Sigmoid colon (tissue), 7 donors: ENCODE results near the gene GLIS1. TPM values are rescaled to one million over a fixed set of nuclear protein-coding genes. Genes with fewer than 3 reads are reported as not detected.

Source experiments
- DNase-seq: peaks from one replicate; pipeline ENCODE4 v3.0.0-alpha.2; 2019
- H3K27ac ChIP-seq, 4 donors: fragments of 200-600 bp; sonication (generic); one replicate each; pipeline ENCODE4 v1.5.1; 2016 to 2019; ENCODE audit warnings: mild to moderate bottlenecking in 1 of 4
- H3K27me3 ChIP-seq, 3 donors: fragments of 200-600 bp; sonication (generic); one replicate each; pipeline ENCODE4 v1.5.1; 2019; ENCODE audit warnings: mild to moderate bottlenecking in 1 of 3
- H3K36me3 ChIP-seq, 4 donors: fragments of 200-600 bp; sonication (generic); one replicate each; pipeline ENCODE4 v1.5.1; 2016 to 2019
- H3K4me1 ChIP-seq, 4 donors: fragments of 200-600 bp; sonication (generic); one replicate each; pipeline ENCODE4 v1.5.1; 2017 to 2019
- H3K4me3 ChIP-seq, 4 donors: fragments of 200-600 bp; sonication (generic); one replicate each; pipeline ENCODE4 v1.5.1; 2017 to 2019; ENCODE audit warnings: mild to moderate bottlenecking in 2 of 4, moderate library complexity in 1 of 4
- H3K9me3 ChIP-seq, 4 donors: fragments of 200-600 bp in 3 of 4; sonication (generic) in 3 of 4; one replicate each; pipeline versions ENCODE4 v1.5.1 to v1.6.1; 2013 to 2019
- EP300 ChIP-seq, 4 donors: sonication (generic); formaldehyde crosslinking; IDR thresholded peaks; one replicate each; pipeline ENCODE4 v1.6.1; 2017; ENCODE audit warnings: antibody characterized with exemption in 4 of 4
- POLR2A ChIP-seq, 2 donors: fragments of 450-650 bp; IDR thresholded peaks; one replicate each; pipeline ENCODE4 v1.6.1; 2016; ENCODE audit warnings: antibody characterized with exemption in 2 of 2, mild to moderate bottlenecking in 2 of 2, moderate library complexity in 2 of 2
- POLR2AphosphoS5 ChIP-seq, 4 donors: sonication (generic); formaldehyde crosslinking; IDR thresholded peaks; one replicate each; pipeline ENCODE4 v1.6.1; 2017; ENCODE audit warnings: antibody characterized with exemption in 4 of 4
- WGBS, 2 donors: extraction: QIAGEN DNeasy Blood & Tissue Kit; methylation state at CpG; one replicate each; pipeline ENCODE4 v1.1.7; 2013; 5-methylcytosine and 5-hydroxymethylcytosine counted together
- intact Hi-C: fragments of 100-400 bp; cut with DNase I; formaldehyde crosslinking; loops from one replicate; pipeline ENCODE4 v1.15.1; 2023
- polyA plus RNA-seq, 3 donors: library from polyadenylated mRNA; stranded (reverse); fragments of 200-250 nt; gene quantifications; one replicate each; pipeline ENCODE4 v1.2.3, GENCODE V29; 2013
- total RNA-seq, 4 donors: library from RNA; depleted of rRNA; stranded (reverse); fragments of >200 nt; gene quantifications; one replicate each; pipeline ENCODE4 v1.1.0, GENCODE V29; 2016
- TF ChIP-seq, protein P1 (sequence below), 4 experiments: fragments of 450-650 bp in 3 of 4; fragments of 200-600 bp in 1 of 4; IDR thresholded peaks; one replicate each; pipeline ENCODE4 v1.5.1; 2016 to 2019; ENCODE audit warnings: antibody characterized with exemption in 4 of 4, mild to moderate bottlenecking in 3 of 4, moderate library complexity in 2 of 4
- donor health status: healthy with polysubstance abuse.
- donor health status: Bipolar disorder and iron deficiency.
- donor health status: healthy.

Gene GLIS1
- total and polyA plus RNA-seq, 7 donors: 0.16 to 0.83 (median 0.32) TPM; not detected in 4

GRCh38 chr1:53590104-53590503 is 148.9 kb downstream of the GLIS1 start:
- 80 to 81% methylated on average over 4 of the region's 4 CpGs for WGBS, 2 donors
- peak overlapping the region in 1 of 4 donors; percentile 46 for H3K27ac ChIP-seq
- H3K36me3 ChIP-seq: no peaks in the 10 kb centered on the region
- peaks cover 0 to 6% (median 0%) of the 10 kb centered on the region in 4 donors for H3K4me1 ChIP-seq
- peaks cover 0 to 6% (median 5%) of the 10 kb centered on the region in 3 donors for H3K27me3 ChIP-seq
- TF ChIP-seq POLR2A (IDR thresholded peaks at IDR 0.05) (no peak), EP300 (IDR thresholded peaks at IDR 0.05) (no peak), POLR2AphosphoS5 (IDR thresholded peaks at IDR 0.05) (no peak)
- TF ChIP-seq, protein P1, sequence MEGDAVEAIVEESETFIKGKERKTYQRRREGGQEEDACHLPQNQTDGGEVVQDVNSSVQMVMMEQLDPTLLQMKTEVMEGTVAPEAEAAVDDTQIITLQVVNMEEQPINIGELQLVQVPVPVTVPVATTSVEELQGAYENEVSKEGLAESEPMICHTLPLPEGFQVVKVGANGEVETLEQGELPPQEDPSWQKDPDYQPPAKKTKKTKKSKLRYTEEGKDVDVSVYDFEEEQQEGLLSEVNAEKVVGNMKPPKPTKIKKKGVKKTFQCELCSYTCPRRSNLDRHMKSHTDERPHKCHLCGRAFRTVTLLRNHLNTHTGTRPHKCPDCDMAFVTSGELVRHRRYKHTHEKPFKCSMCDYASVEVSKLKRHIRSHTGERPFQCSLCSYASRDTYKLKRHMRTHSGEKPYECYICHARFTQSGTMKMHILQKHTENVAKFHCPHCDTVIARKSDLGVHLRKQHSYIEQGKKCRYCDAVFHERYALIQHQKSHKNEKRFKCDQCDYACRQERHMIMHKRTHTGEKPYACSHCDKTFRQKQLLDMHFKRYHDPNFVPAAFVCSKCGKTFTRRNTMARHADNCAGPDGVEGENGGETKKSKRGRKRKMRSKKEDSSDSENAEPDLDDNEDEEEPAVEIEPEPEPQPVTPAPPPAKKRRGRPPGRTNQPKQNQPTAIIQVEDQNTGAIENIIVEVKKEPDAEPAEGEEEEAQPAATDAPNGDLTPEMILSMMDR (IDR thresholded peaks at IDR 0.05): no peak
- no peaks in the 10 kb centered on the region for H3K9me3 ChIP-seq
- H3K4me3 ChIP-seq: no peak overlapping the region
- DNase-seq: peak; percentile 9
- intact Hi-C loops: no loop called here

GRCh38 chr1:53589043-53589887 is 149.7 kb downstream of the GLIS1 start:
- TF ChIP-seq, protein P1 (IDR thresholded peaks at IDR 0.05): no peak
- TF ChIP-seq POLR2AphosphoS5 (IDR thresholded peaks at IDR 0.05) (no peak), POLR2A (IDR thresholded peaks at IDR 0.05) (no peak), EP300 (IDR thresholded peaks at IDR 0.05) (no peak)
- Histone ChIP-seq H3K4me1 (peaks cover 0 to 11% (median 0%) of the 10 kb centered on the region in 4 donors), H3K27ac (no peak overlapping the region), H3K4me3 (no peak overlapping the region), H3K36me3 (no peaks in the 10 kb centered on the region), H3K27me3 (peaks cover 0 to 5% (median 1%) of the 10 kb centered on the region in 3 donors), H3K9me3 (no peaks in the 10 kb centered on the region)
- peak; percentile 30 for DNase-seq
- WGBS, 2 donors: 90 to 93% methylated on average over 11 of the region's 11 CpGs
- intact Hi-C loops: no loop called here

- 82 to 87% methylated on average over 6 of the region's 6 CpGs for WGBS, 2 donors
- TF ChIP-seq EP300 (IDR thresholded peaks at IDR 0.05): no peak
- no peak for TF ChIP-seq POLR2AphosphoS5 (IDR thresholded peaks at IDR 0.05)
- TF ChIP-seq, protein P1 (IDR thresholded peaks at IDR 0.05): no peak
- no peak for TF ChIP-seq POLR2A (IDR thresholded peaks at IDR 0.05)
- Histone ChIP-seq H3K4me3 (no peak overlapping the region), H3K4me1 (peaks cover 0 to 11% (median 0%) of the 10 kb centered on the region in 4 donors), H3K27me3 (peaks cover 0 to under 1% (median 0%) of the 10 kb centered on the region in 3 donors), H3K36me3 (no peaks in the 10 kb centered on the region), H3K9me3 (no peaks in the 10 kb centered on the region), H3K27ac (no peak overlapping the region)
- DNase-seq: peak; percentile 59
- intact Hi-C loops: no loop called here
Measured at GRCh38 chr1:53588053-53588779, 150.7 kb downstream of the GLIS1 start.

GRCh38 chr1:53587252-53587988 is 151.5 kb downstream of the GLIS1 start:
- Histone ChIP-seq H3K27me3 (no peaks in the 10 kb centered on the region), H3K27ac (no peak overlapping the region), H3K9me3 (no peaks in the 10 kb centered on the region), H3K4me1 (peaks cover 0 to 7% (median 0%) of the 10 kb centered on the region in 4 donors), H3K4me3 (no peak overlapping the region), H3K36me3 (no peaks in the 10 kb centered on the region)
- peak; percentile 33 for DNase-seq
- 74 to 80% methylated on average over 4 of the region's 4 CpGs for WGBS, 2 donors
- intact Hi-C loops: no loop called here
- no peak for TF ChIP-seq EP300 (IDR thresholded peaks at IDR 0.05)
- no peak for TF ChIP-seq POLR2AphosphoS5 (IDR thresholded peaks at IDR 0.05)
- TF ChIP-seq POLR2A (IDR thresholded peaks at IDR 0.05): no peak
- TF ChIP-seq, protein P1 (IDR thresholded peaks at IDR 0.05): no peak
